Upper lobe of right lung (tissue), 1 donor: ENCODE measurements around the gene TTLL11. TPM values are rescaled to one million over a fixed set of nuclear protein-coding genes. Genes with fewer than 3 reads are reported as not detected.

Experiments used
- ATAC-seq: fragments of 200-7000 bp; cut with Tn5 transposase; one replicate; pipeline ENCODE4 v1.9.1; 2020; ENCODE audit warnings: mild to moderate bottlenecking, moderate library complexity
- DNase-seq: peaks from one replicate; pipeline ENCODE4 v3.0.0-alpha.2; 2020
- H3K27ac ChIP-seq: fragments of 200-600 bp; one replicate; pipeline ENCODE4 v1.8.0; 2022
- H3K27me3 ChIP-seq: fragments of 200-600 bp; one replicate; pipeline ENCODE4 v1.8.0; 2022; ENCODE audit warnings: mild to moderate bottlenecking
- H3K36me3 ChIP-seq: fragments of 200-600 bp; one replicate; pipeline ENCODE4 v1.8.0; 2022
- H3K4me1 ChIP-seq: fragments of 200-600 bp; one replicate; pipeline ENCODE4 v1.8.0; 2022
- H3K4me3 ChIP-seq: fragments of 200-600 bp; one replicate; pipeline ENCODE4 v1.8.0; 2022; ENCODE audit warnings: mild to moderate bottlenecking
- H3K9me3 ChIP-seq: fragments of 200-600 bp; one replicate; pipeline ENCODE4 v1.8.0; 2022
- intact Hi-C: fragments of 100-400 bp; cut with DNase I; formaldehyde crosslinking; loops from one replicate; pipeline ENCODE4 v1.11.0; 2022
- total RNA-seq: library from RNA; stranded (reverse); fragmentation: NEBNext Ultra II Directional; extraction: Animal tissue kit (Norgen Biotek cat#: 25700); gene quantifications from one replicate; pipeline ENCODE4 v1.2.1, GENCODE V29; 2021
- TF ChIP-seq, protein P1 (sequence below): fragments of 200-600 bp; IDR thresholded peaks from one replicate; pipeline ENCODE4 v1.8.0; 2022; ENCODE audit warnings: antibody characterized with exemption
- donor health status: DM: no; HTN: yes; CAD: no; lungs with severe emphysema.

The TTLL11 gene
- total RNA-seq, 1 donor from 2014 or later, result 10.7 TPM

DNA sequence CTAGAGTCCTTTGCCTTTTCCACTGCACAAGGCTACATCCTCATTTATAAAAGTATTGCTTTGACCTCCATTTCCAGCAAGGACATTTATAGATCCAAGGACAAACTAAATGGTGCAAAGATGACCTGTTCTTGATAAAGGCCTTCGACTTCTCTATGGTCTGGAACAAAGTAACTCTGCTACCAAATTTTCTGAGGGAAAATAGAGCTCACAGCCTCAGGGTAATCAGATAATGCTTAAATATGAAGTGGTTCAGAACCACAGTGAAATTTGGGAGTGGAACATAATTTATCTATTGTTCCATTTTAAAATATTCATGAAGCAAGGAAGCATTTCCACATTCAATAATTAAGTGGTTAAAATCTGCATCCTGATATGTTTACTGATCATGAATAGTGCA, 137.5 kb downstream of the TTLL11 start:
- DNase-seq, result no peak
- TF ChIP-seq, protein P1, sequence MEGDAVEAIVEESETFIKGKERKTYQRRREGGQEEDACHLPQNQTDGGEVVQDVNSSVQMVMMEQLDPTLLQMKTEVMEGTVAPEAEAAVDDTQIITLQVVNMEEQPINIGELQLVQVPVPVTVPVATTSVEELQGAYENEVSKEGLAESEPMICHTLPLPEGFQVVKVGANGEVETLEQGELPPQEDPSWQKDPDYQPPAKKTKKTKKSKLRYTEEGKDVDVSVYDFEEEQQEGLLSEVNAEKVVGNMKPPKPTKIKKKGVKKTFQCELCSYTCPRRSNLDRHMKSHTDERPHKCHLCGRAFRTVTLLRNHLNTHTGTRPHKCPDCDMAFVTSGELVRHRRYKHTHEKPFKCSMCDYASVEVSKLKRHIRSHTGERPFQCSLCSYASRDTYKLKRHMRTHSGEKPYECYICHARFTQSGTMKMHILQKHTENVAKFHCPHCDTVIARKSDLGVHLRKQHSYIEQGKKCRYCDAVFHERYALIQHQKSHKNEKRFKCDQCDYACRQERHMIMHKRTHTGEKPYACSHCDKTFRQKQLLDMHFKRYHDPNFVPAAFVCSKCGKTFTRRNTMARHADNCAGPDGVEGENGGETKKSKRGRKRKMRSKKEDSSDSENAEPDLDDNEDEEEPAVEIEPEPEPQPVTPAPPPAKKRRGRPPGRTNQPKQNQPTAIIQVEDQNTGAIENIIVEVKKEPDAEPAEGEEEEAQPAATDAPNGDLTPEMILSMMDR, result no peak
- no peak overlapping the region for H3K4me3 ChIP-seq
- H3K4me1 ChIP-seq, result no peaks in the 10 kb centered on the region
- intact Hi-C loops, result no loop called here
- no peaks in the 10 kb centered on the region for H3K36me3 ChIP-seq
- no peaks in the 10 kb centered on the region for H3K27me3 ChIP-seq
- no peak for ATAC-seq
- no peak overlapping the region for H3K27ac ChIP-seq
- no peaks in the 10 kb centered on the region for H3K9me3 ChIP-seq

DNA sequence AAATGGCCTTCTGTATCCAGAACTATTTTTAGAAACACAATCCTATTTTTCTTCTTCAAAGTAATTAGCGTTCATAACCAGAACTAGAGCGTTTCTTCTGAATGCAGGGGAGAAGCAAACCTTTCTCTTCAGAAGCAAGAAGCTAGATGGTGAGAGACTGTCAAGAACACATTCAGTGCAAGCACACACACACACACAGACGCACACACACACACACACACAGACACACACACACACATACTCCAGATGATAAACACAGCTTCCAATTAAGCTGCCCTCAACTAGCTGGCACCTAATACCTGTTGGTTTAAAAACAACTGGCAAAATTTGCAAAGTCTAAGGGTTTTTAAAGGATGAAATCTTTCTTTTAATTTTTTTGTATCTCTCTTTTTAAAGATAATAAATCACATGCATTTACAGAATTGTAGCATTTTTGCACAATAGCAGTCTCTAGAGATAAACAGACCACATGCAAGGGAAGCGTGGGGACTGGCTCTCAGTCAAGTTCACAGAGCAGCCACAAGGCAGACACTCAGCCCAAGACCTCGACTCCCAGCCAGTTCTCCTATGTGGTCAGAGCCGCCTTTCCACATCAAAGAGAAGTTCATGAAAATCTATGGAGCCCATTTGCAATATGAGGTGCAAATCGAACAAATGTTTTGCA, 138.5 kb downstream of the TTLL11 start:
- no peak overlapping the region for H3K27ac ChIP-seq
- no peaks in the 10 kb centered on the region for H3K27me3 ChIP-seq
- H3K4me3 ChIP-seq, result no peak overlapping the region
- intact Hi-C loops, result no loop called here
- TF ChIP-seq, protein P1, result no peak
- H3K4me1 ChIP-seq, result no peaks in the 10 kb centered on the region
- ATAC-seq (no peak), DNase-seq (no peak)
- no peaks in the 10 kb centered on the region for H3K9me3 ChIP-seq
- no peaks in the 10 kb centered on the region for H3K36me3 ChIP-seq

DNA sequence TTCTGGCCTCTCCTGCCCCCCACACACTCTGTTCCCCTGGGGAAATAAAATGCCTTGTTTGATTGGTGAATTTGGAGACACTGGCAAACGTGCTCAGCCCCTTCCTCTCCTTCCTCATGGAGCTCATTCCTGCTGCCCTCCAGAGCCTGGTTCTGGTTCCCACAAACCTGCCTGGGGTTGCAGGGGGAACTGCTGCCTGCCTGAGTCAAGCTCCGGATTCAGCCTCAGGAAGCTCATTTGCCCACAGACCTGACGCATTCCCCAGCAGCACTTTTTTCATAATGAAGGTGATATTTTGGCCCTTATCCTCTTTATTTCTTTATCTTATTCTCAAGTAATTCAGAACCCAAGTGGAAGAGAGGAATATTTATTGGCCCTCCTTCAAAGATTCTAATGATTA, 140.5 kb downstream of the TTLL11 start:
- Histone ChIP-seq H3K27me3 (no peaks in the 10 kb centered on the region), H3K9me3 (no peaks in the 10 kb centered on the region), H3K4me3 (no peak overlapping the region), H3K27ac (no peak overlapping the region), H3K4me1 (no peaks in the 10 kb centered on the region), H3K36me3 (no peaks in the 10 kb centered on the region)
- DNase-seq, result no peak
- TF ChIP-seq, protein P1, result no peak
- no peak for ATAC-seq
- intact Hi-C loops, result no loop called here

DNA sequence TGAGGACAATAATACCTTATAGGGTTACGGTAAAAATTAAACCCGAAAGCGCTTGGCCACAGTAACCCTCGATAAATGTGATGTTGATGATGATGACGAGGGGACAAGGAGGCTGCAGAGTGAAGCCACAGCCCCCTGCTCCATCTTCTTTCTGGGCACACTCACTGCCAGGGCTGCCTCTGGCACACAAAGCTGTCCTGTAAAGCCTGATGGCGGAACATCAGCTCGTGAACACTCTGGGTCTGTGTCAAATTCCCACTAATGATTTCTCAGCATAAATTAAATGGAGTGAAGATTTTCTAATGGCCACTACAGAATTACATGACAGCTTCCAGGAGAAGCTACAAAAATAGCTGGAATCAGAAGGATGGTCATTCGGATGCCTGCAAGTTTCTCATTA, 142.2 kb downstream of the TTLL11 start:
- TF ChIP-seq, protein P1, result no peak
- Histone ChIP-seq H3K27me3 (no peaks in the 10 kb centered on the region), H3K27ac (no peak overlapping the region), H3K4me3 (no peak overlapping the region), H3K9me3 (no peaks in the 10 kb centered on the region), H3K4me1 (no peaks in the 10 kb centered on the region), H3K36me3 (no peaks in the 10 kb centered on the region)
- no peak for DNase-seq
- intact Hi-C loops, result no loop called here
- no peak for ATAC-seq

DNA sequence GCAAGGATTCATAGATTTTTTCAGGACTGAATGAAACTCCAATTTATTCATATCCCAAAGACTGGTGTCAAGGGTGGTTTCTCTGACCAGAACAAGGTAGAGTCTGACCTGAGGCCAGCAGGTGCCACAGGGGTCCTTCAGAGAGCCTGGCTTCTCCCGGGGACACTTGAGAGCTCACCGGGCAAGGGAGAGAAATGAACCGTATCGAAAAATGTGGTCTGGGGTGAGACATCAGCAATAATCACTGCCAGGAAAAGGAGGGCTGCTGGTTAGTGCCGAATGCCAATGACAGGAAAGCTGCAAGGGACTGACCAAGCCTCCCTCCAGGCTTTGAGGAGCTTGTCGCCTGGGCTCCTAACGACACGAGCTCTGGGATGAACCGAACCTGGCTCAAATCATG, 142.7 kb downstream of the TTLL11 start:
- ATAC-seq (no peak), DNase-seq (no peak)
- Histone ChIP-seq H3K4me3 (no peak overlapping the region), H3K9me3 (no peaks in the 10 kb centered on the region), H3K27ac (no peak overlapping the region), H3K4me1 (no peaks in the 10 kb centered on the region), H3K36me3 (no peaks in the 10 kb centered on the region), H3K27me3 (no peaks in the 10 kb centered on the region)
- intact Hi-C loops, result no loop called here
- TF ChIP-seq, protein P1, result no peak

DNA sequence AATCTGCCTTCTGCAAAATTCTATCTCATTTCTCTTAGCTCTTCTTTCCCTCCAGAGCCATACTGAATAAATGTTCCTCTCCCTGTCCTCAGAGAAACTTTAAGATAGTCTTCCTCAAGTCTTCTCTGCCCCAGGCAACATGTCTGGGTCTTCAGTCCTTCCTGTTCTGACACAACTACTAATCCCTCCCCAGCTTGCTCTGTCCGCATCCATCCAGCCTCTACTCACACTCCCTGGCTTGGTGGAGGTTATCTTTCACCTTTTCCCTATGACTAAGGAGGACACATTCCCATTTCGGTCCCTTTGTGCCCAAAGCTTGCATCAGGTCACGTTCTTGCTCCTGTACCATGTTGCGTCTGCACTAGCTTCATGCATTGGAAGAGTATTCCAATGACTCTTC, 143.3 kb downstream of the TTLL11 start:
- DNase-seq (no peak), ATAC-seq (no peak)
- no peaks in the 10 kb centered on the region for H3K27me3 ChIP-seq
- no peaks in the 10 kb centered on the region for H3K9me3 ChIP-seq
- intact Hi-C loops, result no loop called here
- TF ChIP-seq, protein P1, result no peak
- no peak overlapping the region for H3K27ac ChIP-seq
- no peaks in the 10 kb centered on the region for H3K4me1 ChIP-seq
- no peaks in the 10 kb centered on the region for H3K36me3 ChIP-seq
- H3K4me3 ChIP-seq, result no peak overlapping the region
